GM21529 (cell line): ENCODE data around the gene TVP23A.
"Not testable (repeated sequence)": the region's sequence is repeated elsewhere in the genome, so short reads cannot be mapped to it uniquely, and the experiment has no call there.

ENCODE experiments used
- ATAC-seq: cut with Tn5 transposase; IDR thresholded peaks from one replicate; pipeline ENCODE4 v1.9.1; 2021; ENCODE audit not compliant: unreplicated experiment

Gene TVP23A

DNA sequence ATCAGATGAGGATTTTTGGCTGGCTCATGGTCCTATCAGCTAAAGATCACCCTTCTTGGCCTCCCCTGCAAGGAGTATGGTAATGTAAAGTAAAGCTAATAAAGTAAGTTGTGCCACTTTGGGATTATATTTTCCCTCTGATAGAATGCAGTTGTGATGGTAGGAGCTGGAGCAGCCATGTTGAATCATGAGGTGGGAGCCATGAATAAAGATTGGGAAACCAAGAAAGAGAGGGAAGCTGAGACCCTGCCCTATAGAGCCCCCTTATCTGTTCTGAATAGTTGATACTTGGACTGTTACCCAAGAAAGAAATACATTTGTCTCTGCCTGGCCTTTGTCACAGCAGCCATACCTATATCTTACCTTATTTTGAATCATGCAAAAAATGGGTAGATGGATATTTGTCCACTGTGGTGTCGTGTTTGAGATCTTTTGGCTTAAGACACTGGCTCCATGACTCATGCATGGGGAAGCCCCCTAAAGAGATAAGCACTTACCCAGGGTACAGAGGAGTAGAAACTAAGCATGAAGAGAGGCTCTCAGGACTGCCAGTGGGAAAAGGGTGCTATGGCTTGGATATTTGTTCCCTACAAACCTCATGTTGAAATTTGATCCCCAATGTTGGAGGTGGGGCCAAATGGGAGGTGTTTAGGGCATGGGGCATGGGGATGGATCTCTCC lies 17.7 kb upstream of the TVP23A start:
- no peak for ATAC-seq

DNA sequence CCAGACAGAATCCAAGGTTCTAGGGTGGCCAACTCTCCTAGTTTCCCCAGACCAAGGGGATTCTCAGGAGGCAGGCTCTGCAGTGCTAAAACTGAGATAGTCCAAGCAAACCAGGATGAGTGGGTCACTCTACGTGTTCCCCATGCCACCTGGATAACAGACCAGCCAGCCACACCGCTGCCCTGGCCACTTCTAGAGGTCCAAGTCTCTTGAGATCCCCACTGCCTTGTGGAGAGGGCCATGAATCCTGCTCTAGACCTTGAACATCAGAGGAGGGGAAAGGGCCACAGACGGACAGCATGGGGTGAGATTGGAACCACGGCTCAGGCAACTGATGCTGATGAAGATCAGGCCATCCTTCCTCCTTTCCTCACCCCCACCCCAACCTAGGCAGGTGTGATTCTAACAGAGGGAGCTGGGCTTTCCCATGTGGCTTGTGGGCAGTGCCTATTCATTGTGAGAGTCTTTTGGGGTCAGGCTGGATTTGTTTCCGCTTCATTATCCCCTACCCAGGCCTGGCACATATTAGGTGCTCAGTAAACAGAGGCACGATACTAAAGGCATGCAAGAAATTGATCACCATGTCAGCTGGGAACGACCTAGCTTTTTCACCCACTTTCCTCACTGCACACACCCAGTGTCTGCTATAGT lies 16.8 kb upstream of the TVP23A start:
- ATAC-seq: peak; percentile 57

- no peak for ATAC-seq
These were observed 16.2 kb upstream of the TVP23A start for GRCh38 chr16:10834766-10835165.

DNA sequence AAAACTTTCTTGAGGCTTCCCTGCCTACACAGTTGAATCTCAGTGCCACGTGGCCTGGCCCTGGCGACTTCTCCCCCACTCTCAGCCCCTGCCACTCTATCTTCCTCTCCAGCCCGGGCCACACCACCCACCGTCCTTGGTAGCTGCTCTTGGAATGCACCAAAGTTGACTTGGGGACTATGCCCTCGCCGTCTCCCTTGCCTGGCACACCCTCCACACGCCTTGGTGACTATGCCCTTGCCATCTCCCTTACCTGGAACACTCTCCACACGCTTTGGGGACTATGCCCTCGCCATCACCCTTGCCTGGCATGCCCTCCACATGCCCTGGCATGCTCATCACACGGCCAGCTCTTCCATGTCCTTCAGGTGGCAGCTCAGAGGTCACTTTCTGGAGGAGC lies 15.5 kb upstream of the TVP23A start:
- no peak for ATAC-seq

DNA sequence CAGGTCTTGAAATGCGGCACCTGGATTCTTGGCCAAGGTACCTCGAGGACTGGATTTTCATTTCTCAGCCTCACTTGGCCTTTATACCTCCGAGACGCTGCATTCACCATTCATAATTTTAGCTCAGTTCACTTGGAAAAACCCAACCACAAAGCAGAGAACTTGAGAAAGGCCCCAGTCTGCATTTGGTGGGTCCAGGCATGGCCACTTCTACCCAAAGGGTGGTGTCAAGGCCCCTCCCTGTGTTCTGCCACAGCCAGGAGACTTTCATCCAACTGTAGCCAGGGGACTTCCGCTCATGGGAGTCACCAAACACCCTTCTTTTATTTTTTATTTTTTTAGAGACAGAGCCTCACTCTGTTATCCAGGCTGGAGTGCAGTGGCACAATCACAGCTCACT lies 14.7 kb upstream of the TVP23A start:
- no peak for ATAC-seq

DNA sequence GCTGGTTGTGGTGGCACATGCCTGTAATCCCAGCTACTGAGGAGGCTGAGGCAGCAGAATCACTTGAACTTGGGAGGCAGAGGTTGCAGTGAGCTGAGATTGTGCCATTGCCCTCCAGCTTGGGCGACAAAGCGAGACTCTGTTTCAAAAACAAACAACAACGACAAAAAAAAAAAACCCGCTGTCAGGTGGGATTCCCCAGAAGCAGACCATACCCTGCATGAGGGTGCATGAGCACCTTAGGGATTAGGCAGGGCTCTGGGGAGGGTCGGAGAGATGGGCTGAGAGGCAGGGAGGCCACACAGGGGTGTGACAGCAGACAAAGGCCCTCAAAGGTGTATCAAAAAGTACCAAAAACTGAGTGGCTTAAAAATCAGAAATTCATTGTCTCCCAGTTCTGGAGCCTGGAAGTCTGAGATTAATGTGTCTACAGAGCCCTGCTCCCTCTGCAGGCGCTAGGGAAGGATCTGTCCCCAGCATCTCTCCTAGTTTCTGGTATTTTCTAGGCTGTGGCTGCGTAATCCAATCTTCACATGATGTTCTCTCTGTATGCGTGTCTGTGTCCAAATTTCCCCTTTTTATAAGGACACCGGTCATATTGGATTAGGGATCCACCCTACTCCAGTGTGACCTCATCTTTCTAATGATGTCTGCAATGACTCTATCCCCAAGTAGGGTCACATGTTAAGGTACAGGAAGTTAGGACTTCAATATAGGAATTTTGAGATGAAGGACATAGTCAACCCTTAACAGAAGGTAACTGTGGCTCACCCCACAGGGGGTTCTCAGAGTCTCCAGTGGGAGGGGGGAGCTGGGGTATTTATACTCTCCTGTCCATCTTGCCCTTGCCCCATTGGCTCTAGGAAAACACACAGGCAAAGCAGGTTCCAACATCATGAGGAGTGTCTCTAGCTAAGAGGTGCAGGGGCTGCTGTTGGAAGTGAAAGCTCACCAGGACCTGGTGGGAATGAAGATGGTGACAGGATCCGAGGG lies 13.6 kb upstream of the TVP23A start:
- ATAC-seq: no peak

- ATAC-seq: not testable (repeated sequence)
These were observed 11.6 kb upstream of the TVP23A start for GRCh38 chr16:10830240-10830639.

DNA sequence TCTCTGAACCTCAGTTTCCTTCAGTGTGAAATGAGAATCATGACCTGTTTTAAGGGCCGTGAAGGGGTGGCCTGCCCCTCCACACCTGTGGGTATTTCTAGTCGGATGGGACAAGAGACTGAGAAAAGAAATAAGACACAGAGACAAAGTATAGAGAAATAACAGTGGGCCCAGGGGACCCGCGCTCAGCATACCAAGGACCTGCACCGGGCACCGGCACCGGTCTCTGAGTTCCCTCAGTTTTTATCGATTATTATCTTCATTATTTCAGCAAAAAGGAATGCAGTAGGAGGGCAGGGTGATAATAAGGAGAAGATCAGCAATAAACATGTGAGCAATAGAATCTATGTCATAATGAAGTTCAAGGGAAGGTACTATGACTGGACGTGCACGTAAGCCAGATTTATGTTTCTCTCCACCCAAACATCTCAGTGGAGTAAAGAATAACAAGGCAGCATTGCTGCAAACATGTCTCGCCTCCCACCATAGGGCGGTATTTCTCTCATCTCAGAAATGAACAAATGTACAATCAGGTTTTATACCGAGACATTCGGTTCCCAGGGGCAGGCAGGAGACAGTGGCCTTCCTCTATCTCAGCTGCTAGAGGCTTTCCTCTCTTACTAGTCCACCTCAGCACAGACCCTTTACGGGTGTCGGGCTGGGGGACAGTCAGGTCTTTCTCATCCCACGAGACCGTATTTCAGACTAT lies 10.9 kb upstream of the TVP23A start:
- ATAC-seq: not testable (repeated sequence)

GRCh38 chr16:10828851-10829366 lies 10.3 kb upstream of the TVP23A start:
- ATAC-seq: no peak

- no peak for ATAC-seq
These were observed 9.2 kb upstream of the TVP23A start for GRCh38 chr16:10827691-10828341.

DNA sequence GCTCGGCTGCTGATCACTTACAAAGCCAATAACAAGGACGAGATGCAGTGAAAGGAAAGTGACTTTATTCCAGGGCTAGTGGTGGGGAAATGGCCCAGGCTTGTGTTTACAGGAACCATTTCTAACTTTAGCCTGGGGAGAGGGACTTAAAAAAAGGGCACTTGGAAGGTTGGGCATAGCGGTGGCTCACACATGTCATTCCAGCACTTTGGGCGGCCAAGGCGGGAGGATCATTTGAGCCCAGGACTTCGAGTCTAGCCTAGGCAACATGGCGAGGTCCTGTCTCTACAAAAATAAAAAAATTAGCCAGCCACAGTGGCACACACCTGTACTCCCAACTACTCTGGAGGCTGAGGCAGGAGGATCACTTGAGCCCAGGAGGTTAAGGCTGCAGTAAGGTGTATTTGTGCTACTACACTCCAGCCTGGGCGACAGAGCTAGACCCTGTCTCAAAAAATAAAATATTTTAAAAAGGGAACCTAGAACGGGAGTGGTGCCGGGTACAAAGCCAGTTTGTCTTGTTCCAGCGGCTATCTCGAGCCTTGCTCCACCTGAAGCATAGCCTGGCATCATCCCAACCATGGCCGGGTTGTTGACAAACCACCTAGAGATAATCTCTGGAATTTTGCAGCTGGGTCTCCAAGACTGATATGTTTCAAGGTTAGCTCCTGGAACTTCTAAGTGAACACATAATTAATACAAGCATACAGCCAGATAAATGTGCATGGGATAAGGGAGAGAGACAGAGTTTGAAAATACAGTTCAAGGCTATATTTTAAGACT lies 5.7 kb upstream of the TVP23A start:
- ATAC-seq: no peak

DNA sequence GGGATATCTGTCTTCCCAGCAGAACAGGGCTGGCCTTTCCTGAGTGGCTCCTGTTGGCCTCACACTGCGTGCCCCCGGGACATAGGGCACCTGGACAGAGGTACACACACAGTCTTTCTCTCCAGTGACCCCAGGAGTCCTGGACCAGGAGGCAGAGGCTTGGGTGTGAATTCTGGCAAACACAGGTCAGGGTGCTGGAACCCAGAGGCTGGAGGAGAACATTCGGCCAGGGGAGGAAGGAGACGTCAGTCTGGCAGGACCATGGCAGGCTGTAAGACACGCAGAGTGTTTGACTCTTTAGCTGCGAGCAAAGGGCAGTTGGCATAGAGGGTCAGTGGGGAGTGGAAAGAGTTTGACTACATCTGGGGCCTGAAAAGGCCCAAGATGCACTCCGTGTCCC lies 4.1 kb upstream of the TVP23A start:
- ATAC-seq: no peak

DNA sequence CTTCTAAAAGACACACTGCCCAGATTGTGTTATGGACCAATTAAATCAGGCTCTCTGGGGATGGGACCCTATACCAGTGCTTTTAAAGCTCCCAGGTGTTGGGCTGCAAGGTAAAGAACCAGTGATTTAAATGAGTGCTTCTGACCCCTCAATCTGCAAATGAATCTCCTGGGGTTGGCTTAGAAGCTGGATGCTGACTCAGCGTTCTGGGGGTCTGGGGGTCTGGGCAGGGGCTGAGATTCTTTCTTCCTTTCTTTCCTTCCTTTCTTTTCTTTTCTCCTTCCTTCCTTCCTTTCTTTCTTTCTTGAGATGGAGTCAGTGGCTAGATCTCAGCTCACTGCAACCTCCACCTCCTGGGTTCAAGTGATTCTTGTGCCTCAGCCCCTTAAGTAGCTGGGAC lies 2.0 kb upstream of the TVP23A start:
- ATAC-seq: no peak

DNA sequence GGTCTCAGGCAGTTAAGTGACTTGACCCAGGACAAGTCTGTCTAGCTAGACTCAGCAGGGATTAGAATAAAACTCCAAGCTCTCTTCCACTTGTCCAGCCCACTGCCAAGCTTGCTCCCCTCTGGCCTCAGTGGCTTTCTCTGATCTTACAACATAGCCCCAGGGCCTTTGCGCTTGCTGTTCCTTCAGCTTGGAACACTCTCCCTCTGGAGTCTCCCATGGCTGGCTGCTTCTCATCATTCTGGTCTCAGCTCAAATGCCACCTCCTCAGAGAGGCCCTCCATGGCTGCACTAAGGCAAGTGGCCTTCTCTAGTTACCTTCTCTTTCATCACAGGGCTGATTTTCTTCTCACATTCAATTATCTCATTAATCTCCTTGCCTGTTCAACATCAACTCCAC lies 1.1 kb downstream of the TVP23A start:
- ATAC-seq: no peak

- ATAC-seq: no peak
These were observed 5.5 kb downstream of the TVP23A start for GRCh38 chr16:10813099-10813455.

GRCh38 chr16:10812312-10813098 lies 6.1 kb downstream of the TVP23A start:
- peak; percentile 74 for ATAC-seq

DNA sequence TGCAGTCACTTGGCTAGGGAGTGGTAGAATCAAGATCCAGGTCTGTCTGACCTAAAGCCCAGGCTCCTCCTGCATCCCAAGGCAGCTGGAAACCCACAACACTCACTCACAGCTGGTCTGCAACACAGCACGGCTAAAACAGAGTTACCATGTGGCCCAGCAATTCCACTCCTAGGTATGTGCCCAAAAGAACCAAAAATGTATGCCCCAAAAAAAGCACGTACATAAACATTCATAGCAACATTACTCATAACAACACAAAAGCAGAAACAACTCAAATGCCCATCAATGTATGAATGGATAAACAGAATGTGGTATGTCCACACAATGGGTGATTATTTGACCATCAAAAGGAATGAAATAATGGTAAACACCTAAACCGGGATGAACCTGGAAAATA lies 8.9 kb downstream of the TVP23A start:
- no peak for ATAC-seq

DNA sequence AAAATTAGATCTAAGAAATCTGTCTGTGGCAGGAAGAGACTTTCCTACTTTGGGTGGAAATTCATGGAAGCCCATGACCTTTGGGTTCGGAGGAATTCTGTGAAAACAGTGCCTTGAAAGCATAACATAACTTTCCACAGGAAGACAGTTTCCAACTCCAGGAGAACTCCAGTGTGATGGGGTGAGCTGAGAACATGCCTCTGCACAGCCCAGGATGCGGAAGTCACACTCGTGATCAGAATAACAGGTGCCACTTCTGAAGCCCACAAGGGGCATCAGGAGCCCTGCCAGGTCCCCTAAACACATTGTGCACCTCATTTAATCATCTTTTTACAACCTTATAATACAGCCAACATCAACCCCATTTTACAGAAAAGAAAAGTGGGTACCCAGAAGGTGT lies 9.7 kb downstream of the TVP23A start:
- ATAC-seq: no peak

DNA sequence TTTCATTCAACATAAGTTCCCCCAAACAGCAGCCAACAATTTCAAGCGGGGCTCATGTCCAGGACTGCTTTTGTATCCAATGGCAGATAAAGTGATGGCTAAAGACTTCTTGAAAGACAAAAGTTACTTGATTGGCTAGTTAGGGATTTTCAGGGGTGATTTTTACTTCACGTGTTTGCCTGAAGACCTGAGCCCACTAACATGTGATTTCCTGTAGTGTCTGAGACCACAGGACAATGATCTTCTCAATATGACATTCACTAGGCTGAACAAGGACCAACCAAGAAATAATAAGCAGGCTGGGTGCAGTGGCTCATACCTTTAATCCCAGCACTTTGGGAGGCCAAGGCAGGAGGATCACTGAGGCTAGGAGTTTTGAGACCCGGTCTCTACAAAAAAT lies 10.4 kb downstream of the TVP23A start:
- no peak for ATAC-seq
